Keratinocyte (primary cell): ENCODE data around the gene SKI. TPM values are rescaled to one million over a fixed set of nuclear protein-coding genes. Genes with fewer than 3 reads are reported as not detected.

ENCODE experiments used
- DNase-seq: peaks from one replicate; pipeline ENCODE4 v3.0.0-alpha.2; 2011; ENCODE audit warnings: low read depth, missing footprints, low spot score
- FAIRE-seq: peaks from 2 replicates; lab custom pipeline; 2011; peaks lifted over from hg19 to GRCh38; lab: Jason Lieb, UNC
- H2AFZ ChIP-seq: 2 replicates; pipeline ENCODE4 v1.6.0; 2012; ENCODE audit warnings: low read length, control low read depth, inconsistent platforms; ENCODE audit not compliant: control insufficient read depth
- H3K27ac ChIP-seq: 2 replicates; pipeline ENCODE4 v1.5.1; 2011; ENCODE audit warnings: low read length; ENCODE audit not compliant: control insufficient read depth, insufficient read depth
- H3K27me3 ChIP-seq: 3 replicates; pipeline ENCODE4 v1.6.0; 2011; ENCODE audit warnings: low read length; ENCODE audit not compliant: control insufficient read depth, insufficient read depth; ENCODE audit errors: extremely low read depth
- H3K36me3 ChIP-seq, 2 experiments: 2 replicates in 1 of 2; 3 replicates in 1 of 2; pipeline ENCODE4 v1.5.1; 2011; ENCODE audit warnings: low read length in 2 of 2, mild to moderate bottlenecking in 1 of 2; ENCODE audit not compliant: control insufficient read depth in 2 of 2, insufficient read depth in 2 of 2; ENCODE audit errors: extremely low read depth in 1 of 2
- H3K4me1 ChIP-seq: 3 replicates; pipeline ENCODE4 v1.5.1; 2011; ENCODE audit warnings: low read length; ENCODE audit not compliant: control insufficient read depth, insufficient read depth; ENCODE audit errors: extremely low read depth
- H3K4me2 ChIP-seq: 3 replicates; pipeline ENCODE4 v1.6.0; 2011; ENCODE audit warnings: low read depth, low read length; ENCODE audit not compliant: control insufficient read depth, insufficient read depth; ENCODE audit errors: extremely low read depth
- H3K4me3 ChIP-seq, 3 experiments: fragments of 200-600 bp in 1 of 3; sonication (generic) in 1 of 3; 2 replicates in 2 of 3; 3 replicates in 1 of 3; pipeline ENCODE4 v1.5.1; 2011 to 2016; ENCODE audit warnings: low read length in 3 of 3, mild to moderate bottlenecking in 3 of 3, control low read depth in 2 of 3, inconsistent platforms in 1 of 3, low read depth in 1 of 3, mixed read lengths in 1 of 3, mixed run types in 1 of 3, moderate library complexity in 1 of 3; ENCODE audit not compliant: control insufficient read depth in 2 of 3, insufficient read depth in 2 of 3; ENCODE audit errors: extremely low read depth in 1 of 3
- H3K79me2 ChIP-seq: 2 replicates; pipeline ENCODE4 v1.6.0; 2012; ENCODE audit warnings: low read length; ENCODE audit not compliant: control insufficient read depth, insufficient read depth
- H3K9ac ChIP-seq: 3 replicates; pipeline ENCODE4 v1.6.0; 2011; ENCODE audit warnings: low read length; ENCODE audit not compliant: control insufficient read depth, insufficient read depth; ENCODE audit errors: extremely low read depth
- H3K9me1 ChIP-seq: 3 replicates; pipeline ENCODE4 v1.6.0; 2011; ENCODE audit warnings: low read length; ENCODE audit not compliant: control insufficient read depth, insufficient read depth; ENCODE audit errors: extremely low read depth
- H3K9me3 ChIP-seq: 2 replicates; pipeline ENCODE4 v1.5.1; 2012; ENCODE audit warnings: low read depth, low read length; ENCODE audit not compliant: control insufficient read depth
- H4K20me1 ChIP-seq: 3 replicates; pipeline ENCODE4 v1.6.0; 2011; ENCODE audit warnings: low read length; ENCODE audit not compliant: control insufficient read depth, insufficient read depth; ENCODE audit errors: extremely low read depth
- CTCF ChIP-seq, 3 experiments: IDR thresholded peaks in 1 of 3; conservative IDR thresholded peaks in 1 of 3; optimal IDR thresholded peaks in 1 of 3; 2 replicates in 2 of 3; 3 replicates in 1 of 3; pipeline versions ENCODE3 to v1.5.1; 2011; ENCODE audit warnings: low read length in 3 of 3, mild to moderate bottlenecking in 3 of 3, moderate library complexity in 2 of 3, control low read depth in 1 of 3, inconsistent platforms in 1 of 3; ENCODE audit not compliant: insufficient read depth in 2 of 3; ENCODE audit errors: extremely low read depth in 1 of 3
- EZH2 ChIP-seq: IDR thresholded peaks from one replicate; pipeline ENCODE4 v1.6.1; 2012; ENCODE audit warnings: inconsistent platforms, mild to moderate bottlenecking, low read length, moderate library complexity
- dilution Hi-C: fragments of 300-500 bp; cut with MboI; formaldehyde crosslinking; loops from one replicate; pipeline ENCODE4 v1.7.0; 2020; ENCODE audit warnings: low sequenced_read_pairs; ENCODE audit not compliant: extremely low pct_ligation_motif_present
- polyA plus RNA-seq, 5 experiments: library from polyadenylated mRNA; depleted of rRNA in 3 of 5; stranded (reverse) in 3 of 5; stranded (forward) in 1 of 5; unstranded in 1 of 5; fragments of >200 nt; gene quantifications; 1 replicate in 1 of 5; 2 replicates in 3 of 5; 3 replicates in 1 of 5; pipeline versions ENCODE4 v1.2.1 to v1.2.3, GENCODE V29; 2011 to 2012; ENCODE audit warnings: missing spikeins in 2 of 5, low read depth in 1 of 5, low replicate concordance in 1 of 5

Gene SKI
- polyA plus RNA-seq, 1 donor (not counting 4 experiments of a cell fraction or from before 2014, with no cell fraction given), result 4.8 TPM

GRCh38 chr1:2266301-2266975 lies 38.3 kb downstream of the SKI start:
- Histone ChIP-seq H3K9me1 (peaks cover 2% of the 10 kb centered on the region), H3K79me2 (peaks cover 95% of the 10 kb centered on the region), H3K36me3 (no peaks in the 10 kb centered on the region), H3K4me2 (no peak overlapping the region), H3K27ac (no peak overlapping the region), H3K27me3 (no peaks in the 10 kb centered on the region), H2AFZ (no peak overlapping the region), H4K20me1 (peaks cover 30% of the 10 kb centered on the region), H3K4me3 (no peak overlapping the region), H3K9me3 (no peaks in the 10 kb centered on the region), H3K4me1 (no peaks in the 10 kb centered on the region), H3K9ac (no peak overlapping the region)
- no peak for TF ChIP-seq EZH2
- no peak for TF ChIP-seq CTCF (optimal IDR thresholded peaks at IDR 0.05 in 1 of 3, IDR thresholded peaks at IDR 0.05 in 1 of 3, conservative IDR thresholded peaks at IDR 0.05 in 1 of 3; ENCODE audit: extremely low read depth in 1 of 3, insufficient read depth in 2 of 3, low read length in 3 of 3)
- FAIRE-seq, result no peak
- no peak for DNase-seq
- dilution Hi-C loops, result no loop called here

- peaks cover 0 to 2% of the 10 kb centered on the region in 2 experiments for H3K36me3 ChIP-seq
- H3K9me1 ChIP-seq, result peaks cover 4% of the 10 kb centered on the region
- H3K9ac ChIP-seq, result no peak overlapping the region
- no peak overlapping the region for H3K4me3 ChIP-seq
- peaks cover 36% of the 10 kb centered on the region for H4K20me1 ChIP-seq
- peaks cover 95% of the 10 kb centered on the region for H3K79me2 ChIP-seq
- no peak overlapping the region for H3K4me2 ChIP-seq
- dilution Hi-C loops, result no loop called here
- no peak overlapping the region for H3K27ac ChIP-seq
- no peak for FAIRE-seq
- TF ChIP-seq EZH2 (no peak), CTCF (optimal IDR thresholded peaks at IDR 0.05 in 1 of 3, IDR thresholded peaks at IDR 0.05 in 1 of 3, conservative IDR thresholded peaks at IDR 0.05 in 1 of 3; ENCODE audit: extremely low read depth in 1 of 3, insufficient read depth in 2 of 3, low read length in 3 of 3) (no peak)
- no peaks in the 10 kb centered on the region for H3K9me3 ChIP-seq
- no peak for DNase-seq
- H3K27me3 ChIP-seq, result no peaks in the 10 kb centered on the region
- no peak overlapping the region for H2AFZ ChIP-seq
- no peaks in the 10 kb centered on the region for H3K4me1 ChIP-seq
Measured at GRCh38 chr1:2267051-2267830, 39.1 kb downstream of the SKI start.
